ENCODE measurements around the gene ADTRP. TPM values are rescaled to one million over a fixed set of nuclear protein-coding genes. Genes with fewer than 3 reads are reported as not detected.

ADTRP gene
- total RNA-seq, 3 donors from 2014 or later (not counting 1 experiment from before 2014, with no cell fraction given) = 1.1 to 1.5 TPM; not detected in 1

DNA sequence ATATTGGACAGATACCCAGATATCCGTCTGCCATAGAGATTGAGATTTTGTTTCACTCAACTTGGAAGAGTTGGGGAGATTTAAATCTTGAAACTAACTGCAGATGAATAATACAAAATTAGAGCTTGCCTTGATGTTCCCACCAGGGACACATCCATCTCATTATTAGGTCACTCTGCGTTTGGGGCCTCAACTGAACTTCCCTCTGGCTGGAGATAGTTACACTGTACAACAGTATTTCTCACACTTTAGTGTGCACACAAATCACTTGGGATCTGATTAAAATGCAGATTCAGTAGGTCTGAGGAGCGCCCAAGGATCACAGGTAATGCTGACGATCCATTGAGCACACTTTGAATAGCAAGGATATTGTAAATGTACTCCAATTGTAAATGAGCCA is 35.0 kb upstream of the ADTRP start:
- no peak overlapping the region for H3K4me3 Mint-ChIP-seq
- no peaks in the 10 kb centered on the region for H3K36me3 Mint-ChIP-seq
- peaks cover 2 to 7% of the 10 kb centered on the region in 2 donors for H3K27me3 Mint-ChIP-seq (ENCODE audit: low read depth in 2 of 2)
- no peaks in the 10 kb centered on the region for H3K9me3 ChIP-seq (ENCODE audit: control insufficient read depth, insufficient read depth, low read length)
- H3K36me3 ChIP-seq (ENCODE audit: control insufficient read depth, insufficient read depth, low read length) = no peaks in the 10 kb centered on the region
- H3K27ac ChIP-seq (ENCODE audit: low read length) = no peak overlapping the region
- no peak overlapping the region for H3K27ac Mint-ChIP-seq
- H3K4me3 ChIP-seq (ENCODE audit: low read length) = no peak overlapping the region
- TF ChIP-seq, protein P1, sequence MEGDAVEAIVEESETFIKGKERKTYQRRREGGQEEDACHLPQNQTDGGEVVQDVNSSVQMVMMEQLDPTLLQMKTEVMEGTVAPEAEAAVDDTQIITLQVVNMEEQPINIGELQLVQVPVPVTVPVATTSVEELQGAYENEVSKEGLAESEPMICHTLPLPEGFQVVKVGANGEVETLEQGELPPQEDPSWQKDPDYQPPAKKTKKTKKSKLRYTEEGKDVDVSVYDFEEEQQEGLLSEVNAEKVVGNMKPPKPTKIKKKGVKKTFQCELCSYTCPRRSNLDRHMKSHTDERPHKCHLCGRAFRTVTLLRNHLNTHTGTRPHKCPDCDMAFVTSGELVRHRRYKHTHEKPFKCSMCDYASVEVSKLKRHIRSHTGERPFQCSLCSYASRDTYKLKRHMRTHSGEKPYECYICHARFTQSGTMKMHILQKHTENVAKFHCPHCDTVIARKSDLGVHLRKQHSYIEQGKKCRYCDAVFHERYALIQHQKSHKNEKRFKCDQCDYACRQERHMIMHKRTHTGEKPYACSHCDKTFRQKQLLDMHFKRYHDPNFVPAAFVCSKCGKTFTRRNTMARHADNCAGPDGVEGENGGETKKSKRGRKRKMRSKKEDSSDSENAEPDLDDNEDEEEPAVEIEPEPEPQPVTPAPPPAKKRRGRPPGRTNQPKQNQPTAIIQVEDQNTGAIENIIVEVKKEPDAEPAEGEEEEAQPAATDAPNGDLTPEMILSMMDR (IDR thresholded peaks at IDR 0.05) = no peak
- WGBS (ENCODE audit: insufficient coverage) = 91% methylated on average over 4 of the region's 4 CpGs
- intact Hi-C loops (cut with micrococcal nuclease) = no loop called here
- no peak for DNase-seq
- H3K9me3 Mint-ChIP-seq = no peaks in the 10 kb centered on the region
- no peaks in the 10 kb centered on the region for H3K4me1 ChIP-seq (ENCODE audit: control insufficient read depth, insufficient read depth, low read length)
- no peak for ATAC-seq
- no peaks in the 10 kb centered on the region for H3K27me3 ChIP-seq (ENCODE audit: control insufficient read depth, insufficient read depth, low read length)
- no peaks in the 10 kb centered on the region for H3K4me1 Mint-ChIP-seq

DNA sequence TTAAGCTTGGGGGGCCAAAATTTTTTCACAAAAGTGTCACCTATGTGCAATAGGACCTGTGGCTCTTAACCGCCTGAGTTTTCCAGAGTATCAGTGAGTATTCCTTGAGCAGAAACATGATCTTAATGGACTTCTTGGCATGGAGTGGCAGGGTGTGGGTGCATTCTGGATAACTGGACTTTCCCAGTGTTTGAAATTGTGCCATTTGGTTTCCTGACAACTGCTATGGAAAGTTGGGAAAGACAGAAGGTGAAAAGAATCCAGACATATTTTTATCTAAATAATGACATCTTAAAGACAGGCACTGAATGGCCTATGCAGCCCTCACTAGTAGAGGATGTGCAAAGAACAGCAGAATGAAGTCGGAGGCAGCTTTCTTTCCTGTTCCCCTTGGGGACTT is 34.3 kb upstream of the ADTRP start:
- Mint-ChIP-seq H3K4me3 (no peak overlapping the region), H3K27ac (no peak overlapping the region), H3K27me3 (ENCODE audit: low read depth in 2 of 2) (peaks cover 2 to 7% of the 10 kb centered on the region in 2 donors), H3K9me3 (no peaks in the 10 kb centered on the region), H3K4me1 (no peaks in the 10 kb centered on the region), H3K36me3 (no peaks in the 10 kb centered on the region)
- H3K27me3 ChIP-seq (ENCODE audit: control insufficient read depth, insufficient read depth, low read length) = no peaks in the 10 kb centered on the region
- ATAC-seq = no peak
- TF ChIP-seq, protein P1 (IDR thresholded peaks at IDR 0.05) = no peak
- H3K4me3 ChIP-seq (ENCODE audit: low read length) = no peak overlapping the region
- H3K4me1 ChIP-seq (ENCODE audit: control insufficient read depth, insufficient read depth, low read length) = no peaks in the 10 kb centered on the region
- no peak overlapping the region for H3K27ac ChIP-seq (ENCODE audit: low read length)
- intact Hi-C loops (cut with micrococcal nuclease) = no loop called here
- no peaks in the 10 kb centered on the region for H3K36me3 ChIP-seq (ENCODE audit: control insufficient read depth, insufficient read depth, low read length)
- H3K9me3 ChIP-seq (ENCODE audit: control insufficient read depth, insufficient read depth, low read length) = no peaks in the 10 kb centered on the region
- DNase-seq = no peak
- WGBS (ENCODE audit: insufficient coverage) = 69% methylated on average over 2 of the region's 2 CpGs

DNA sequence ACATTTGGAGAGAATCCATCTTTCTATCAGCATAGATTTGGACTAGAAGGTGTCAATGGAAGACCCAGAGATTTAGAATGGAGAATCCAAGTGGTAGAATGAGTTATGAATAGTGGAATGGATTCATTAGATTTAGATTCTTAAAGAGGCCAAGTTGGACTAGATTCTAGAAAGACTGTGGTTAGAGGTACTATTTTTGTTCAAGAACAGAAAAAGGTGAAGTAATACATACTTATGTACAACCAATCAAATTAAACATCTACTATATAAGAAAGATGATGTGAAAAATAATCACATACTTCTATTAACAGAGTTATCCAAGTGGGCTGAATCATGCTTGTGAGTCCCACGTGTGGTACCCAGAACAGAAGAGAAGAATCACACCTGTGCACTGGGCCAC is 33.8 kb upstream of the ADTRP start:
- H3K9me3 Mint-ChIP-seq = no peaks in the 10 kb centered on the region
- no peak overlapping the region for H3K27ac Mint-ChIP-seq
- intact Hi-C loops (cut with micrococcal nuclease) = no loop called here

More for the DNA sequence above, 33.8 kb upstream of the ADTRP start:
- DNase-seq (no peak), ATAC-seq (no peak)
- Histone ChIP-seq H3K4me1 (ENCODE audit: control insufficient read depth, insufficient read depth, low read length) (no peaks in the 10 kb centered on the region), H3K27me3 (ENCODE audit: control insufficient read depth, insufficient read depth, low read length) (no peaks in the 10 kb centered on the region), H3K36me3 (ENCODE audit: control insufficient read depth, insufficient read depth, low read length) (no peaks in the 10 kb centered on the region), H3K4me3 (ENCODE audit: low read length) (no peak overlapping the region), H3K27ac (ENCODE audit: low read length) (no peak overlapping the region), H3K9me3 (ENCODE audit: control insufficient read depth, insufficient read depth, low read length) (no peaks in the 10 kb centered on the region)
- Mint-ChIP-seq H3K36me3 (no peaks in the 10 kb centered on the region), H3K4me1 (no peaks in the 10 kb centered on the region), H3K4me3 (no peak overlapping the region), H3K27me3 (ENCODE audit: low read depth in 2 of 2) (peaks cover 2 to 7% of the 10 kb centered on the region in 2 donors)
- TF ChIP-seq, protein P1 (IDR thresholded peaks at IDR 0.05) = no peak
- 100% methylated on average over 1 of the region's 1 CpG for WGBS (ENCODE audit: insufficient coverage)
